ENCODE measurements around the gene KIAA1328. TPM values are rescaled to one million over a fixed set of nuclear protein-coding genes. Genes with fewer than 3 reads are reported as not detected.

Gene KIAA1328
- total RNA-seq, 4 donors from 2014 or later: 11.3 to 26.1 (median 15.3) TPM

GRCh38 chr18:37218022-37218590 lies 389.2 kb downstream of the KIAA1328 start:
- no peak overlapping the region for H3K4me3 ChIP-seq
- H3K27me3 ChIP-seq: no peaks in the 10 kb centered on the region
- ATAC-seq: no peak
- no peaks in the 10 kb centered on the region for H3K4me1 ChIP-seq
- 35 to 51% methylated on average over 2 of the region's 2 CpGs for WGBS, 2 donors (ENCODE audit: low coverage in 1 of 2)
- peaks cover 0 to 11% of the 10 kb centered on the region in 2 donors for H3K36me3 ChIP-seq
- H3K27ac ChIP-seq: no peak overlapping the region
- peaks cover 0 to 19% (median 0%) of the 10 kb centered on the region in 3 donors for H3K9me3 ChIP-seq
- TF ChIP-seq POLR2AphosphoS5 (IDR thresholded peaks at IDR 0.05) (no peak), POLR2A (IDR thresholded peaks at IDR 0.05) (no peak)

GRCh38 chr18:37219257-37219656 lies 390.3 kb downstream of the KIAA1328 start:
- TF ChIP-seq POLR2AphosphoS5 (IDR thresholded peaks at IDR 0.05): no peak
- TF ChIP-seq POLR2A (IDR thresholded peaks at IDR 0.05): no peak
- no peak for TF ChIP-seq CTCF (IDR thresholded peaks at IDR 0.05)
- no peak for TF ChIP-seq EP300 (IDR thresholded peaks at IDR 0.05)
- H3K27ac ChIP-seq: no peak overlapping the region
- WGBS, 2 donors (ENCODE audit: low coverage in 1 of 2): 83% methylated on average over 1 of the region's 7 CpGs; no CpG with 5 or more reads in 1 of the 2 donors

GRCh38 chr18:37222354-37222998 lies 393.5 kb downstream of the KIAA1328 start:
- Histone ChIP-seq H3K36me3 (peaks cover 0 to 36% of the 10 kb centered on the region in 2 donors), H3K4me1 (no peaks in the 10 kb centered on the region), H3K27me3 (no peaks in the 10 kb centered on the region), H3K9me3 (peaks cover 0 to 8% (median 0%) of the 10 kb centered on the region in 3 donors), H3K4me3 (no peak overlapping the region), H3K27ac (no peak overlapping the region)
- TF ChIP-seq POLR2A (IDR thresholded peaks at IDR 0.05): no peak
- TF ChIP-seq EP300 (IDR thresholded peaks at IDR 0.05): no peak
- no peak for TF ChIP-seq POLR2AphosphoS5 (IDR thresholded peaks at IDR 0.05)
- TF ChIP-seq CTCF (IDR thresholded peaks at IDR 0.05): no peak
- no peak for ATAC-seq
- 83 to 90% methylated on average over 3 to 4 of the region's 4 CpGs for WGBS, 2 donors (ENCODE audit: low coverage in 1 of 2)

More at GRCh38 chr18:37219257-37219656, 390.3 kb downstream of the KIAA1328 start:
- no peak for ATAC-seq
- H3K9me3 ChIP-seq: peaks cover 0 to 12% (median 0%) of the 10 kb centered on the region in 3 donors
- peaks cover 0 to 21% of the 10 kb centered on the region in 2 donors for H3K36me3 ChIP-seq
- H3K4me3 ChIP-seq: no peak overlapping the region
- H3K27me3 ChIP-seq: no peaks in the 10 kb centered on the region
- H3K4me1 ChIP-seq: no peaks in the 10 kb centered on the region

GRCh38 chr18:37222999-37223378 lies 394.1 kb downstream of the KIAA1328 start:
- no peak for TF ChIP-seq POLR2A (IDR thresholded peaks at IDR 0.05)
- no peak for TF ChIP-seq POLR2AphosphoS5 (IDR thresholded peaks at IDR 0.05)
- TF ChIP-seq CTCF (IDR thresholded peaks at IDR 0.05): no peak
- TF ChIP-seq EP300 (IDR thresholded peaks at IDR 0.05): no peak
- peaks cover 0 to 36% of the 10 kb centered on the region in 2 donors for H3K36me3 ChIP-seq
- ATAC-seq: no peak
- peaks cover 0 to 8% (median 0%) of the 10 kb centered on the region in 3 donors for H3K9me3 ChIP-seq
- whole genome bisulfite sequencing, 2 donors (ENCODE audit: low coverage in 1 of 2): 60% methylated on average over 3 of the region's 5 CpGs; no CpG with 5 or more reads in 1 of the 2 donors
- H3K4me1 ChIP-seq: no peaks in the 10 kb centered on the region
- H3K27me3 ChIP-seq: no peaks in the 10 kb centered on the region
- H3K4me3 ChIP-seq: no peak overlapping the region
- no peak overlapping the region for H3K27ac ChIP-seq

GRCh38 chr18:37225279-37225678 lies 396.4 kb downstream of the KIAA1328 start:
- TF ChIP-seq POLR2AphosphoS5 (IDR thresholded peaks at IDR 0.05): no peak
- TF ChIP-seq POLR2A (IDR thresholded peaks at IDR 0.05): no peak
- no peak for TF ChIP-seq EP300 (IDR thresholded peaks at IDR 0.05)
- TF ChIP-seq CTCF (IDR thresholded peaks at IDR 0.05): no peak
- Histone ChIP-seq H3K36me3 (peaks cover 0 to 36% of the 10 kb centered on the region in 2 donors), H3K27ac (no peak overlapping the region), H3K9me3 (no peaks in the 10 kb centered on the region), H3K27me3 (no peaks in the 10 kb centered on the region), H3K4me1 (no peaks in the 10 kb centered on the region), H3K4me3 (no peak overlapping the region)
- WGBS, 2 donors (ENCODE audit: low coverage in 1 of 2): 57 to 64% methylated on average over 2 to 3 of the region's 4 CpGs
- ATAC-seq: no peak
